Stimulated activated naive CD4-positive, alpha-beta T cell (primary cell): ENCODE data around the gene MYRF.

Experiments
- DNase-seq, 6 experiments: peaks; one replicate each; lab custom pipeline; 2025; lab: John Stamatoyannopoulos, UW

The MYRF gene

GRCh38 chr11:61817471-61818202 is 65.2 kb downstream of the MYRF start:
- no peak for DNase-seq

GRCh38 chr11:61820174-61820573 is 67.7 kb downstream of the MYRF start:
- no peak for DNase-seq

- DNase-seq = no peak
Measured at GRCh38 chr11:61826930-61827570, 74.6 kb downstream of the MYRF start.

GRCh38 chr11:61827571-61828378 is 75.3 kb downstream of the MYRF start, which contains the start of gene FADS2:
FADS2 (plus strand) TSS chr11:61828300; CDS start chr11:61828391, 91 bp downstream.
- DNase-seq = peak; percentile 15 to 81 (median 44)

- DNase-seq = no peak
Measured at GRCh38 chr11:61828379-61828628, 75.9 kb downstream of the MYRF start.

- peak in 3 of 6 experiments; percentile 17 to 34 (median 19) for DNase-seq
Measured at GRCh38 chr11:61828629-61829407, 76.4 kb downstream of the MYRF start.

- DNase-seq = no peak
Measured at GRCh38 chr11:61829806-61830205, 77.4 kb downstream of the MYRF start.

GRCh38 chr11:61830237-61831105 is 78.0 kb downstream of the MYRF start:
- DNase-seq = no peak

- DNase-seq = no peak
Measured at GRCh38 chr11:61832207-61832606, 79.8 kb downstream of the MYRF start.

GRCh38 chr11:61832754-61833153 is 80.3 kb downstream of the MYRF start:
- DNase-seq = no peak

- peak in 2 of 6 experiments; percentile 10 to 28 for DNase-seq
Measured at GRCh38 chr11:61833471-61833870, 81.0 kb downstream of the MYRF start.

GRCh38 chr11:61833926-61834277 is 81.5 kb downstream of the MYRF start:
- no peak for DNase-seq

GRCh38 chr11:61834278-61835048 is 82.0 kb downstream of the MYRF start:
- peak in 5 of 6 experiments; percentile 6 to 43 (median 23) for DNase-seq

GRCh38 chr11:61836193-61836592 is 83.8 kb downstream of the MYRF start:
- DNase-seq = no peak

- no peak for DNase-seq
Measured at GRCh38 chr11:61837411-61838005, 85.1 kb downstream of the MYRF start.
